HG03060 (cell line): Measurements from ENCODE around the gene EXOG.

Source experiments
- ATAC-seq: cut with Tn5 transposase; IDR thresholded peaks from one replicate; pipeline ENCODE4 v1.9.1; 2021; ENCODE audit warnings: low read depth, moderate number of reproducible peaks; ENCODE audit not compliant: unreplicated experiment

EXOG gene

DNA sequence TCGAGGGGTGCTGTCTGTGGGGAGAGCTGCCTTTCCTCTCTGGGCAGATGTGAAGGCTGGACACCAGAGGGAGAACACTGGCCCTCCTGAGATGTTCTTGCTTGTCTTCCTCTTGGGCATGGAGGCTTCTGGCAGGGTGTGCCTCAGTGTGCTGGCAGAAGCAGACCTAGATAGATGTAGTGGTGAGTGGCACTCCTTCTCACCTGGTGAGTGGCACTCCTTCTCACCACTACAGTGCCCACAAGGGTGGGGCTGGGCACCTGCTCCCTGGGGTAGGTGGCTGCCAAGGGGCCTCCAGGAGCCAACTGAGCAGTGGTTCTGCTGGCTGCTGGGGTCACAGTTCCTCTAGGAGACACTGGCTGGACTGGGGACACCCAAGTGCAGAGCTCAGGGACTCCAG lies 23.8 kb upstream of the EXOG start:
- no peak for ATAC-seq

DNA sequence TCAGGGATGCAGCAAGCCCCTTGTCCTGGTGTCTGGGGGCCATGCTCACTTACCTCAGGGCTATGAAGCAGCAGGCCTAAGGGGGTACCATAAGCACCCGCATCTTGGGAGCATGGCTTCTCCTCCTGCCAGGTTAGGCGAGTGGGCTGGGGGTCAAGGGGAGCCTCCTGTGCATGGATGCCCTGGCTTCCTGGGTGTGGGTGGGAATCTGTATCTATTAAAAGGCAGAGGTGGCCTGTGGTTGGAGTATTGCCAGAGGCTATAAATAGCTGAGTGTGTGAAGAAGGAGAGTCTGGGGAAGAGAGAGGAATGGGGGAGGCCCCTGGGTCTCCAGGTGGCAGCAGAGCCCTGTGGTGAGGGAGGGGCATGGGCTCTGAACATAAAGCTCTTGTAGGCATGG lies 22.9 kb upstream of the EXOG start:
- no peak for ATAC-seq

DNA sequence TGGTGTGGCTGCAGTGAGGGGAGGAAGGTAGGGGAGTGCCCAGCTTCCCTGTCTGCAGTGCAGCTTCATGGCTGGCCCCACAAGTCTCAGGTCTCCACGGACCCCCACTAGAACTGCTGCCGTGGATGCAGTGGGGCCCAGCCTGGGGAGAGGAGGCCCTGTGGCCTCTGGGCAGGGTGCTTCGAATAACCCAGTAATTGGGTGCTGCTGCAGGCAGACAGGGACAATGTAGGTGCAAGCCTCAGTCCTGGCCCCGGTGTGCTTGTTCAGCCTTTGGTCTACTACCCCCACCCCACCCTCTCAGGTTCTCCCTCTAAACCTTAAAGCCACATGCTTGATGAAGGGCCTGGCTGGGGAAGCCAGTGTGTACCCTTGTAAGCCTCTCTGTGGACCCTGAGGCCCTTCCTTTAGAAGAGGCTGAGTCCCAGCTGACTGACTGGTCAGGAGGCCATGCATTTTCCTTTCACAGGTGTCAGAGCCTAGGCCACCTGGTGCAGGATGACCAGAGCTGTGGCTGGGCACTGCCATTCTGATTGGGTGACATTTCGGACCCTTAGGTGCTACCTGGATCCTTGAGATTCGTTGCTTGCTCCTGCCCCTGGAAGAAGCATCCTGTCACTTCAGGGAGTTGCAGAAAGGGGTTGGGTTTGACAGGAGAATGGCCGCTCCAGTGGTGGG lies 21.1 kb upstream of the EXOG start:
- ATAC-seq = no peak

DNA sequence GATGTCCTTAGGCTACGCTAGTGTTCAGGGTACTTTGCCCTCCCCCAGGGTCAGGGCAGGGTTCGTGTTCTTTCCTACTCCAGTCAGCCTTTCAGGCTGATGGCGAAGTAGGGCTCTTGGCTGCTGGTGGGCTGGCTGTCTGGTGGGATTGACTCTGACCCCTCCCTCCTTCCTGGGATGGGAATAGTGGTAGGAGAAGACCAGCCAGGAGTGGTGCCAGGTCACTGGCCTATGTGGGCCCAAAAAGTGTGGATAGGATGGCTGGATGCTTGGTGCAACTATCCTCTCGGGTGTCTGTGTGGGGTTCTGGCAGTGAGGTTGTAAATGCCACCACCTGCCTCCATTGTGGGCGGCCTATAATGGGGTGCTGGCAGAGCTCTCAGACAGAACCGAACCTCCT lies 20.4 kb upstream of the EXOG start:
- ATAC-seq = no peak

DNA sequence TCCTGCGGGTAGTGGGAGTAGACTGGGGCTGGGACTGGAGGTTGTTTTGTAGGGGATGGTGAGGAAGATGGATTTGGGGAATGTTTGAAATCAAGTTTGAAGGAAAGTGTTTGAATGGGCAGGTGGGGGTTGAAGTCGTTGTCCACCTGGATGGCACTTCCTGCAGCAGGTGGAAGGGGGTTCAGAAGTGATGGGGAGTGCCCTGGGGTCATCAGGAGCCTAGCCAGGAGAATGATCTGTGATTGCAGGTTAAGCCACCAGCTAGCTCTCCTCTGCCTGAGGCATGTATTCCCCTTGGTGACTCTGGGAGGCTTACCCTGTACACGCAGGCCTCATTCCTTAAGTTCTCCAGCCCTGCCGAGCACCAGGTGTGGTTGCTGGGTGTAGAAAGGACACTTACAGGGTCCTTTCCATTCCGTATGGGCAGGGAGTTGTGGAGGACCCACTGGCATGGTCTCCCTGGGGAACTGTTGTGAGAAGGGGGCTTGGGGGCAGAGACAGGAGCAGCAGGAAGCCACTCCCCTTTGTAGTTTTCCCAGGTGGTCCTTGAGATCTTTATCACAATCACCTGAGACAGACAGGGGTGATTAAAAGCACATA lies 19.9 kb upstream of the EXOG start:
- ATAC-seq = no peak

DNA sequence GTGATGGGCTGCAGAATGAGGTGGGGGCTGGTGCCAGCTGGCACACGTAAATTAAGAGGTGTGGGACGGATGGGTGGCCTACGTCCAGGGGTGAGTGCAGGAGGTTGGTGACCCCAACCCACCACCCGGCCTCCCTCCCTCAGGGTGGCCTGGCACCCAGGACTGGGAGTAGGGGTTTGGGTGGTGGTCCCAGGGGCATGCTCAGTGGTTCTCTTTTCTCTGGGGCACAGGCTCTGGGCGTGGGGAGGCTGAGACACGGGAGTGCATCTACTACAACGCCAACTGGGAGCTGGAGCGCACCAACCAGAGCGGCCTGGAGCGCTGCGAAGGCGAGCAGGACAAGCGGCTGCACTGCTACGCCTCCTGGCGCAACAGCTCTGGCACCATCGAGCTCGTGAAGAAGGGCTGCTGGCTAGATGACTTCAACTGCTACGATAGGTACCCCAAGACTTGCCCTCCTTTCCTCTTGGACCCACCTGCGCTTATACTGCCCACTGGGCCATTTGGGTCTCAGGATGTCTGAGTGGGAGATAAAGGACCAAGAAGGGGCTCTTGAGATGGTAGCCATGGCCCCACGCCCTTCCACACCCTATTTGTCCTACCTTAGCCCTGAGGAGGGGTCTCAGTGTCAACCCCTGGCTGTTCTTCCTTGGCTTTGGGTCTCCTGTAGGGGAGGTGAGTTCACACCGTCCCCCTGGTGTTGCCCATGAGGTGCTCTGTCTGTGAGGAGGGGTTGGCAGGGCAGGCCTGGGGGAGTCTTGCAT lies 18.9 kb upstream of the EXOG start:
- no peak for ATAC-seq

DNA sequence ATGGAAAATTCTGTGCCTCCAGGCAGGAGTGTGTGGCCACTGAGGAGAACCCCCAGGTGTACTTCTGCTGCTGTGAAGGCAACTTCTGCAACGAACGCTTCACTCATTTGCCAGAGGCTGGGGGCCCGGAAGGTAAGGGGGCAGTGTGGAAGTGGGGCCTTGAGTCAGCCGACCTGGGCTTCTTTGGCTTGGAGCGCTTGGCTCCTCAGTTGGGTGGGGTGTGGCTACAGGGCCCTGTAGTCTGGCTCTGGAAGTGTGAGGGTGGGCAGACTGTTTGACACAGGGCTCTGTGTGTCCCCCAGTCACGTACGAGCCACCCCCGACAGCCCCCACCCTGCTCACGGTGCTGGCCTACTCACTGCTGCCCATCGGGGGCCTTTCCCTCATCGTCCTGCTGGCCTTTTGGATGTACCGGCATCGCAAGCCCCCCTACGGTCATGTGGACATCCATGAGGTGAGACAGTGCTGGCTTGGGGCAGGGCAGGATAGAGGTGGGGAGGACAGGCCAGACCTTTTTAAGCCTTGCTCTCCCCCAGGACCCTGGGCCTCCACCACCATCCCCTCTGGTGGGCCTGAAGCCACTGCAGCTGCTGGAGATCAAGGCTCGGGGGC lies 18.2 kb upstream of the EXOG start:
- no peak for ATAC-seq

DNA sequence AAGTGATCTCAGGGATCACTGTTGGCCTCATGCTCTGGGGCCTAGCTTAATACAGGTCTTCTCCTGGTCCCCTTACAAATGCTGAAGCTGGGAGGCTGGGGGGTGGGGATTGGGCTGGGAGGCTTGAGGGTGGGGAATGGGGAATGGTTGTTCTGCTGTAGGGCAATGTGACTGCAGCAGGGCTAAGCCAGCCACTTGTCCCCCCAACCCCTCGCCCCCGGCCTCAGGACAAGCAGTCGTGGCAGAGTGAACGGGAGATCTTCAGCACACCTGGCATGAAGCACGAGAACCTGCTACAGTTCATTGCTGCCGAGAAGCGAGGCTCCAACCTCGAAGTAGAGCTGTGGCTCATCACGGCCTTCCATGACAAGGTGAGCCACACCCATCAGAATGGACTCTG lies 17.2 kb upstream of the EXOG start:
- ATAC-seq = no peak

DNA sequence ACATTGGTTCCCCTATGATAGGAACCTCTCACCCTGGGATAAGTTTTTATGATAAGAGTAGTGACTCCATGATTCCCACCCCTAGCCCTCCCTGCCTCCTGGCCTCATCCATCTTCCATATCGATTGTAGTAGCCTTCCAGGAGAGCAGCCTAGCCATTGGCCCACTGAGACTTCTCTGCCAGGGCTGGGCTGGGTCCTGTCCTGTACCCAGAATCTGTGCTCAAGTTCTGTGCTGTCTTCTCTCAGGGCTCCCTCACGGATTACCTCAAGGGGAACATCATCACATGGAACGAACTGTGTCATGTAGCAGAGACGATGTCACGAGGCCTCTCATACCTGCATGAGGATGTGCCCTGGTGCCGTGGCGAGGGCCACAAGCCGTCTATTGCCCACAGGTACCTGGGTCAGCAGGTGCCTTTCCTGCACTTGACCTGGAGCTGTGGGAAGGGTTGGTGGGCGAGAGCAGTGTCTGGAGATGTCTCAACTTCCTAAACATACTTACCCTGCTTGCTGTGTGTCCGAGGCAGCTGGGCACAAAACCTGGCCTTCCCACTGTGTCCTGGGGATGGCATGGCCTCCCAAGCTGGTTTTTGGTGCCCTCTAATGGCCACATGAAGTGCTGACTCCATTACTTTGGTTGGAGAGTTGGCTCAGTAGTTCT lies 16.6 kb upstream of the EXOG start:
- ATAC-seq = no peak

DNA sequence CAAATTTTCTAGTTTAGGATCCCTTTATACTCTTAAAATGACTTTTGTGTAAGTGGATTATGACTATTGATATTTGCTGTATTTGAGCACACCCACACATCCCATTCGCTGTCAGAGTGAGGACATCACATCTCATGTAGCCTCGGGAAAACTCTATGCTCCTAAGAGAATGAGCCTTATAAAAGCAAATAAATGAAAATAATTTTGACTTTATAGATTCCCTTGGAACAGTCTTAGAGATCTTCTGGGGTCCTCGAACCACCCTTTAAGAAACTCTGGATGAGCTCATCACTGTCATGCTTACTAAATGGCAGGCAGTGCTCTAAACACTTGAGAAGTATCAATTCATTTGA lies 16.1 kb upstream of the EXOG start:
- no peak for ATAC-seq

DNA sequence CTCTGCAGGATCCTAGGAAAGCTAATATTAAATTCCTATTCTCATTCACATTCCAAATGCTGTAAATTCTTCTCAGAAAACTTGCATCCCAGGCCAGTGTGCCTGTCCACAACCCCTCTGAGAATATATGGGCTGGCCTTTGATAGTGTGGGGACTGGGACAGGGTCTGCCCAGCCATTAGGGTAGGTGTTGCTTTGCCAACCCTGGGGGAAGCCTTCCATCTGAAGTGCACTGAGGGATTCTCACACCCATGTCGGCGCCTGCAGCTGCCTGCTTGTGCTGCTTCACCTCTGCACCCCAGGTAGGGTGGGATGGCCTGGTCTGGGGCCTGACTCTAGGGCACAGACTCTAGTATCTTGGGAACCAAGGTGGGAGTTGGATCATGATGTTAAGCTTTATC lies 15.2 kb upstream of the EXOG start:
- no peak for ATAC-seq

DNA sequence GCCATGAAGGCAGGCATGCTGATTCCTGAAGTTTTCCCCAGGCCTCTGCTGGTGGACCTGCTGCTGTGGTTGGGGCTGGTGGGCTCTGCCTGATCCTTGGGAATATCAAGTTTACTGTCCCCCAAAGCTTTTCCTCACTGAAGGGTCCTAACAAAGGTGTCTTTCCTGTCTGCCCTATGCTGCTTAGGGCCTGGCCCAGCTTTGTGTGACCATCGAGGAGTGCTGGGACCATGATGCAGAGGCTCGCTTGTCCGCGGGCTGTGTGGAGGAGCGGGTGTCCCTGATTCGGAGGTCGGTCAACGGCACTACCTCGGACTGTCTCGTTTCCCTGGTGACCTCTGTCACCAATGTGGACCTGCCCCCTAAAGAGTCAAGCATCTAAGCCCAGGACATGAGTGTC lies 13.2 kb upstream of the EXOG start:
- ATAC-seq = no peak

DNA sequence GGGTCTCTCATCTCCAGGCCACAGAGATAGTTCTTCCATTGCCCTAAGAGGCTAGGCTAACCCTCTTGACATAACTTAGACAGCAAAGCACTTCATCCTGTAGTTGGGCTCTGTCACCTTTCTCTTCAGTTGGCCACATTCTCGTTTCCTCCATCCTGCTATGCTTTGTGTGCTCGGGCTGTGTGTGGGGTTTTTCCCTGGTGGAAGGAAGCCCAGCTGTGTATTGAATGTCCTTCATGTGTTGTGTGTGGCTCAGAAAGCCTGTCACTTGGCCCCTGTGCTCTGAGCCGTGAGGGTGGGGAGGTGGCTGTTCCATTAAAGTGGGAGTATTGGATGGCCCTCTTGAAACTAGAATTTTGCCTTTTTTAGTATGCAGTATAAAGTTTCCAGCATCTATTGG lies 8.8 kb upstream of the EXOG start:
- no peak for ATAC-seq

DNA sequence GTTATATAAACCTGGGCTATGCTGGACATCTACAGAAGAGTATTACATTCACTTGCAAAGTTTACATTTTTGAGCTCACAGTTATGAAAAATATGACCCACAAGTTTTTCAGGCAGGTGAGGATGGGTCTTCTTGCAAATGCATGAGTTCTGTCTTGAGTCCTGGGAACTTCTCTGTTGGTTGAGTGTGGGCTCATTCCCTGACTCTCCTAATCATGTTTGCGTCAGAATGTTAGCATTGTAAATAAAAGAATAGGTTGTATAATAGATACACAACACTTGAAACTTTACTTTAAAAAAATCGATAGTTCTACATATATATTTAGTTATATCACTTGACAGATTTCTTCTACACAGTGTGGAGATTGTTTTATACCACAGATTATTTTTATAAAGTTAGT lies 7.2 kb upstream of the EXOG start:
- ATAC-seq = no peak

DNA sequence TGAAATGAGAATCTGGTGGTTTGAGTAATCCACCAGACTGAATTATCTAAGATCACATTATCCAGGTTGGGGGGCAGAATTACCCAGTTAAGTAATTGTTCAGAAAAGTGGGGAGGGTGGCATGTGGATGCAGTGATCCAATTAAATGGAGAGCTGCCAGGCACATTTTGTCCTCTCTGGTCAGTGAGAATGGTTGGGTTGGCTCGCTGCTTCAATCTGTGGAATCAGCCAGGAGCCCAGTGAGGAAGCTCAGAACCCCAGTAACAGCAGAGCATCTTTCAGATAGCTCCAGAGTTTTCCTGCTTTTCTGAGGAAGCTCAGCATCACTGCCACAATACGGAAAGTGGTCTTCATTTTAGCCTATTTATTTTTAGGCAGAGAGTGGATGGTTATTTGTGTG lies 6.4 kb upstream of the EXOG start:
- no peak for ATAC-seq

DNA sequence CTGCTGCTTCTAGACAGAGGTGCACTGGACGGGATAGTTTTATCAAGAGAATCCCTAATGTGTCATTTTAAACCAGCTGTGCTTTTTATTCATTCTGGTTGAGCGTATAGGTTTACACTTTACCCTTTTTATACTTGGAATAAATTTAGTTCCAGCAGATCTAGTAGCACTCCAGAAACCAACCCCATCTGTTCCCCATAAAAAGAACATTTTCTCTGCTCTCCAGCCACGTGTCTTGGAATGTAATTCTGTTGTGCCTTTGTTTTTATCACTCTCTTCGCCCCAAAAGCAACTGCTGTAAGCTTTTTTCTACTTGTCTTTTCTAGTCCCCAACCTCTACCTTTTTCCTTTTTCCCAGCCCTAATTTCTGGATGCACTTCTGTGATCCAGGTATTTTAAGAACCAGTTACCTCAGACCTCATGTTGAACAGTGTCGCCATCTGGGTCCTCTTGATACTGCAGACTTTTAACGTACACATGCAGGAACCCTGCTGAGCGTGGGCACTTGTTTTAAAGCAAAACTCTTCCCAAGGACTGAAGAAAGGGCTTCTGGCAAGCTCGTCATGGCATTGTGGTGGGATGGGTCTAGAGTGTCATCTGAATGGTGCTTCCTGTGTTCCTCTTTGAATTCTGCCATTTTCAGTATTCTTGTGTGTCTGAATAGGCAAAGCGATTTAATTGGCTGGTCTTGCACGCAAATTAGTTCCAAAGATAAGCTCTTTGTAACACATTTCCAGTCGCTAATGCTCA lies 5.7 kb upstream of the EXOG start:
- no peak for ATAC-seq

DNA sequence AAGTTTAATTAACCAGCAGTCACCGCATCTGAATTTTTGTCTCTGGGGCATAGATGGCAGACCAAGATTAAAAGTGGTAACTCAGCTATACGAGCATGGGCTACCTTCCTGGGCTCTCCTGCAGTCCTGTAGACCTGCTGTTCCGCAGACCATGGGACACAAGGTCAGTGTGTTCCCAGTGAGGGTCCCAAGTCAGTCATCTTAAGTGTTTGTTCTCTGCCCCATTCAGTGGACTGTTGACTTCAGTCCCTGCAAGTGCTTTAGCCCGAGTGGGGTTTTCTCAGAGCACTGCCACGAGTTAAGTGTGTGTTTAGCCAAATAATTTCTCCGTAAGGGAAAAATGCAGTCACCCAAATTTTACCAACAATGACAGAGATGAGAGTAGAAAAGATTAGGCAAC lies 4.9 kb upstream of the EXOG start:
- ATAC-seq = no peak

DNA sequence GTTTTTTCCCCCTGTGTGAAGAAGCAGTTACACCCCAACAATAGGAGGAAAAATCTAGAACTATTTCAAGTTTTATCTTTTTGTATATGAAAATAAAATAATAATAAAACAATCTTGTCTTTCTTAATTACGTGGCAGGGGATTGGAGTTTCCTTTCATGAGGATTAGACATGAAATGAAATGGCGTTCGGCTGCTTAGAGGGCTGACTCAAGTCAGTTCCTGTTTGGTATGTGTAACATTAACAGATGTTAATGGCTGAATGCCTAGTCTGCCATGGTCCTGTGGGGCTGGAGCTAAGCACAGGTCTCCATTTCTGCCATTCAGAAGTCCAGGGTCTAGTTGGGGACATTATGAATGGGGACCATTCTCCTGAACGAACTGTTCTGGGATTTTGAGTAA lies 3.1 kb upstream of the EXOG start:
- ATAC-seq = no peak

DNA sequence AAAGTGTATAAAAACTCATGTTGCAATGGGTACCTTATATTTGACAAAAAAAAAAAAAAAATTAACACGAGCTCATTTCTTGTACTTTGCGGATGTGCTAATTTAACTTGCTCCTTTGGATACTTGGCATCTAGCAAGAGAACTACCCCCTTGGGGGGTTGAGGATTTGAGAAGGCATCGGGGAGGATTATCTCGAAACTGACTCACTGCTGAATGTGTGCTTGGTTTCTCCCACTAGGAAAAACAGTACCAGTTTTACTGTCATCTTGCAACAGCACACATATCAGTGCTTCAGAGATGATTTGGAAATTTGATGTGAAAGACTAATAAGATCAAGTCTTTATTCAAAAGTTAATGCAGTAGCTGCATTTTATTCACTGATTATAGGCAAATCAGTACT lies 891 bp downstream of the EXOG start:
- no peak for ATAC-seq

DNA sequence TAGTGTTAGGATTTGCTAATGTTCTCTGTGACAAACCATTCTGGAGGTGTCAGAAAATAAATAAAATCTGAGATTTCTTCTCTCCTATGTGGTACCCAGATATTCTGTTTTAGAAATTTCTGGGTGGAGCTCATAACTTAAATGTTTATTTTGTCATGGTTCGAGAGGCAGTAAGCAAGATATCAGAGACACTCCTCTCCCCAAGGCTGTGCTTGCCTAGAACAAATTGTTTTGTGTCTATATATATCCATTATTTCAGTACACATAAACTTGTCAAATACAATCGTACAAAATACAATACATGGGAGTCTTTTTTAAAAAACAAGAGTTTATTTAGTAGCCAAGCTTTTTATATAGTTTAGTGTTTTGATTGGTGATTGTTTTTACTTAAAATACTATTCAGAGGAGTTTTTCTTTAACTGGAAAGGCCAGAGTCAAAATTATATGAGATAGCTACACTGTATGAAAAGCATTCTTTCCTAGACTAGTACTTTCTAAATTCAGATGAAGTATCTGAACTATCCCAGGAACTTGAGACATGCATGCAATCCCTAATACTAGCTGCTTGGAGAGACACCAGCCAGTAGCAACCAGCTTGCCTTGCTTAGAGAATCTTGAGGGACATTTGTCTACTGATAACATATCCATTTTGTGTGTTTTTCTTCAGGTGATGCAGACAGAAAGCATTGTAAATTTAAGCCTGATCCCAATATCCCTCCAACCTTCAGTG lies 4.7 kb downstream of the EXOG start:
- no peak for ATAC-seq
